Measurements from ENCODE around the gene TMEM232.

GRCh38 chr5:110594866-110595265 is 131.6 kb downstream of the TMEM232 start:
- no peak for TF ChIP-seq POLR2AphosphoS5 (IDR thresholded peaks at IDR 0.05; ENCODE audit: low read depth, low read length)
- TF ChIP-seq SPI1 (IDR thresholded peaks at IDR 0.05; ENCODE audit: low read depth, low read length): no peak
- TF ChIP-seq POLR2A (IDR thresholded peaks at IDR 0.05; ENCODE audit: low read depth, low read length): no peak
- no peak for TF ChIP-seq TAF1 (IDR thresholded peaks at IDR 0.05; ENCODE audit: low read depth, low read length)
- TF ChIP-seq PAX5 (IDR thresholded peaks at IDR 0.05; ENCODE audit: insufficient read depth, low read length, severe bottlenecking): no peak
- TF ChIP-seq POU2F2 (IDR thresholded peaks at IDR 0.05; ENCODE audit: low read depth, low read length): no peak
